ENCODE results near the gene MARCKSL1.
"Not testable (repeated sequence)": the region's sequence is repeated elsewhere in the genome, so short reads cannot be mapped to it uniquely, and the experiment has no call there.

MARCKSL1 gene

DNA sequence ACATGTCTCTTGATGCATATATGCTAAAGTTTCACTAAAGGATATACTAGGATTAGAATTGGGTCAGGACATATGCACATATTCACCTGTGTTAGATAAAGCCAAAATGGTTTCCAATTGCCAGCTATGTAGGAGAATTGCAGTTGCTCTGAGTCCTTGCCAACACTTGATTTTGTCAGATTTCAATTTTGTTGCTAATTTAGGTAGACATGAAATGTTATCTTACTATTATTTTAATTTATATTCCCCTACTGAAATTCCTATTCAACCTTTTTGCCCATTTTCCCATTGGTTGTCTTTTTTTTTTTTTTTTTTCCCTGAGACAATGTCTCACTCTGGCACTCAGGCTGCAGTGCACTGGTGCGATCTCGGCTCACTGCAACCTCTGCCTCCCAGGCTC lies 30.7 kb downstream of the MARCKSL1 start:
- TF ChIP-seq CTCF (IDR thresholded peaks at IDR 0.05; ENCODE audit: control insufficient read depth, insufficient read depth, low read depth, low read length, missing control alignments) = no peak
- DNase-seq (ENCODE audit: low read depth) = no peak
- no peak overlapping the region for H3K4me3 ChIP-seq (ENCODE audit: control insufficient read depth, low read depth, low read length)

DNA sequence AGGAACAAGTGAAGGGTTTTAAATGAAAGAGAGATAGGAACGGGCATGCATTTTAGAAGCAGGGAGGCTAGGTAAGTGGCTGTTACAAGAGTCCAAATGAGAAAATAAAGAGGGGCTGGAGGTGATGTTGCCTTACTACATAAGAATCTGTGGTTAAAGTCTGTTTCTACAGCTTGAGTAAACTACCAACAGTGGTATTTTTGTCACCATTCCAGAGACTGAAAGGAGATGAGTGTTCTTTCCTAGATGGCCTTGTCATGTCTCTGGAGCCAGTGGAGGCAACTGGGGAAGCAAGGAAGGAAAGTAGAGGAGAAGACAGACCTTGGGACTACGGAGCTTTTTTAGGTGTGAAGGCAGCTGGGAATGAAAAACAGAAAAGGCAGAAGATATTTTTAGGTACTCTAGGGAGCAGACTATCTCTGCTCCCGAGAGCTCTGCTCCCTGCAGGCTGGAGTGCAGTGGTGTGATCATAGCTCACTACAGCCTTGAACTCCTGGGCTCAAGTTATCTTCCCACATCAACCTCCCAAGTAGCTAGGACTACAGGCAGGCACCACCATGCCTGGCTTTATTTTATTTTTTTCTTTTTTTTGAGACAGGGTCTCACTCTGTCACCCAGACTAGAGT lies 31.9 kb downstream of the MARCKSL1 start:
- no peak for DNase-seq (ENCODE audit: low read depth)
- no peak for TF ChIP-seq CTCF (IDR thresholded peaks at IDR 0.05; ENCODE audit: control insufficient read depth, insufficient read depth, low read depth, low read length, missing control alignments)
- no peak overlapping the region for H3K4me3 ChIP-seq (ENCODE audit: control insufficient read depth, low read depth, low read length)

- DNase-seq (ENCODE audit: low read depth) = no peak
- TF ChIP-seq CTCF (IDR thresholded peaks at IDR 0.05; ENCODE audit: control insufficient read depth, insufficient read depth, low read depth, low read length, missing control alignments) = no peak
- H3K4me3 ChIP-seq (ENCODE audit: control insufficient read depth, low read depth, low read length) = no peak overlapping the region
These were observed 32.7 kb downstream of the MARCKSL1 start for GRCh38 chr1:32303358-32303757.

DNA sequence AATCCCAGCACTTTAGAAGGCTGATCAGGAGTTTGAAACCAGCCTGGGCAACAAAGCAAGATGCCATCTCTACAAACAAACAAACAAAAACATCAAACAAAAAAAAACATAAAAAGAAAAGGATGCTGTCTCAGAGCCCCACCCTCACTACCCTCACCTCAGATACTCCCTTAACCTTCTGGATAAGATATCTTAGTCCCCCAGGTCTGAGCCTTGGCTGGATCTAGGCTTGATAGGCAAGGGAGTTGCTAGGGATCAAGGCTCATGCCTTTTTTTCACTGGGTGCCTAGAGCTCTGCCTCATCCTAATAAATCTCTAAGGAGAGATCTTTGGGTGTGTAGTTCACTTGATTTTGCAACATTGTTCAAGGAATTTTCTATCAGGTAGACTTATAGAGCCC lies 36.7 kb downstream of the MARCKSL1 start:
- no peak overlapping the region for H3K4me3 ChIP-seq (ENCODE audit: control insufficient read depth, low read depth, low read length)
- DNase-seq (ENCODE audit: low read depth) = no peak
- no peak for TF ChIP-seq CTCF (IDR thresholded peaks at IDR 0.05; ENCODE audit: control insufficient read depth, insufficient read depth, low read depth, low read length, missing control alignments)

DNA sequence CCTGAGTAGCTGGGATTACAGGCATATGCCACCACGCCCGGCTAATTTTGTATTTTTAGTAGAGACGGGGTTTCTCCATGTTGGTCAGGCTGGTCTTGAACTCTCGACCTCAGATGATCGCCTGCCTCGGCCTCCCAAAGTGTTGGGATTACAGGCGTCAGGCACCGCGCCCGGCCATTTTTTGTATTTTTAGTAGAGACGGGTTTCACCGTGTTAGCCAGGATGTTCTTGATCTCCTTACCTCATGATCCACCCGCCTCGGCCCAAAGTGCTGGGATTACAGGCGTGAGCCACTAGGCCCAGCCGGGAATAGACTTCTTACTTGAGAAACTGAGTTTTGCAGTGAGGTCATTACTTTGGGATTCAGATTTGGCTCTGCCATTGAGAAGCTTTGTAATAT lies 37.8 kb downstream of the MARCKSL1 start:
- DNase-seq (ENCODE audit: low read depth); H3K4me3 ChIP-seq (ENCODE audit: control insufficient read depth, low read depth, low read length): not testable (repeated sequence)

- peak within 1 kb of the TSS; percentile 68 for H3K4me3 ChIP-seq (ENCODE audit: control insufficient read depth, low read depth, low read length)
- peak; percentile 65 for DNase-seq (ENCODE audit: low read depth)
- no peak for TF ChIP-seq CTCF (IDR thresholded peaks at IDR 0.05; ENCODE audit: control insufficient read depth, insufficient read depth, low read depth, low read length, missing control alignments)
These were observed 44.1 kb downstream of the MARCKSL1 start, which contains the start of gene HDAC1 for GRCh38 chr1:32291708-32292538. Gene HDAC1 (plus strand): TSS chr1:32292083. CDS start chr1:32292170, 87 bp downstream.

DNA sequence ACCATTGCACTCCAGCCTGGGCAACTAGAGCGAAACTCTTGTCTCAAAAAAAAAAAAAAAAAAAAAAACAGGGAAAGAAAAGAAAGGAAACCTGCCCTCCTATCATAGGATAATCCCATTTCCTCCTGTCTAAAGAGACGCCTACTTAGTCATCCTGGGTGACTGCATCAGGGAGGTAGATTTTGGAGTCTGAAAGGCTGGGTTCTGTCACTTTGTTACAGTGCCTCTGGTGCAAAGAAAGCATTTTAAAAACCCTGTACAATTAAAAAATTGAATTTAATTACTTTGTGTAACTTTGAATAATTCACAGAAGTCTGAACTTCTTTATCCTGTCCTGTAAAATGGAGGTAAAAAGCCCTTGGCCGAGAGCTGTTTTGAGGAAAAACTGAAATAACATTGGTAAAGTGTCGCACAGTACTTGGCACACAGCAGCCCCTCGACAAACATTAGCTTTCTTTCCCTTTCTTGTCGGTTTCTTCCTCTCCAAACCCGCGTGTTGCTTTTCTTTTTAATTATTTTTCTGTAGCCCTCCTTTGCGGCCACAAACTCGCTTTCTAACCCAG lies 44.8 kb downstream of the MARCKSL1 start:
- no peak for TF ChIP-seq CTCF (IDR thresholded peaks at IDR 0.05; ENCODE audit: control insufficient read depth, insufficient read depth, low read depth, low read length, missing control alignments)
- H3K4me3 ChIP-seq (ENCODE audit: control insufficient read depth, low read depth, low read length) = peak overlapping the region; percentile 68
- no peak for DNase-seq (ENCODE audit: low read depth)

Measured in AG09309 (cell line).